Bronchial epithelial cell (primary cell): Measurements from ENCODE around the gene PEX10. TPM values are rescaled to one million over a fixed set of nuclear protein-coding genes. Genes with fewer than 3 reads are reported as not detected.

ENCODE experiments used
- DNase-seq: peaks from one replicate; pipeline ENCODE4 v3.0.0-alpha.2; 2010; ENCODE audit warnings: low read depth
- FAIRE-seq: peaks from 2 replicates; lab custom pipeline; 2011; peaks lifted over from hg19 to GRCh38; lab: Jason Lieb, UNC
- H3K27me3 ChIP-seq: 2 replicates; pipeline ENCODE4 v1.5.1; 2011; ENCODE audit warnings: low read length; ENCODE audit not compliant: control insufficient read depth, insufficient read depth
- H3K36me3 ChIP-seq: 2 replicates; pipeline ENCODE4 v1.5.1; 2011; ENCODE audit warnings: low read length; ENCODE audit not compliant: control insufficient read depth, insufficient read depth
- H3K4me3 ChIP-seq: 2 replicates; pipeline ENCODE4 v1.5.1; 2011; ENCODE audit warnings: mild to moderate bottlenecking, low read depth, low read length, control low read depth
- CTCF ChIP-seq: IDR thresholded peaks from 2 replicates; pipeline ENCODE4 v1.5.1; 2011; ENCODE audit warnings: mild to moderate bottlenecking, moderate library complexity, low read length, control low read depth, inconsistent platforms; ENCODE audit not compliant: insufficient read depth, severe bottlenecking
- total RNA-seq: library from RNA; depleted of rRNA; stranded (reverse); fragments of >200 nt; gene quantifications from 2 replicates; pipeline ENCODE4 v1.2.1, GENCODE V29; 2014

The PEX10 gene
- total RNA-seq, 1 donor from 2014 or later, result 30.0 TPM

GRCh38 chr1:2402420-2402819, 9.9 kb downstream of the PEX10 start:
- TF ChIP-seq CTCF, result no peak
- Histone ChIP-seq H3K4me3 (no peak overlapping the region), H3K36me3 (peaks cover 54% of the 10 kb centered on the region), H3K27me3 (no peaks in the 10 kb centered on the region)
- no peak for FAIRE-seq
- DNase-seq, result no peak

DNA sequence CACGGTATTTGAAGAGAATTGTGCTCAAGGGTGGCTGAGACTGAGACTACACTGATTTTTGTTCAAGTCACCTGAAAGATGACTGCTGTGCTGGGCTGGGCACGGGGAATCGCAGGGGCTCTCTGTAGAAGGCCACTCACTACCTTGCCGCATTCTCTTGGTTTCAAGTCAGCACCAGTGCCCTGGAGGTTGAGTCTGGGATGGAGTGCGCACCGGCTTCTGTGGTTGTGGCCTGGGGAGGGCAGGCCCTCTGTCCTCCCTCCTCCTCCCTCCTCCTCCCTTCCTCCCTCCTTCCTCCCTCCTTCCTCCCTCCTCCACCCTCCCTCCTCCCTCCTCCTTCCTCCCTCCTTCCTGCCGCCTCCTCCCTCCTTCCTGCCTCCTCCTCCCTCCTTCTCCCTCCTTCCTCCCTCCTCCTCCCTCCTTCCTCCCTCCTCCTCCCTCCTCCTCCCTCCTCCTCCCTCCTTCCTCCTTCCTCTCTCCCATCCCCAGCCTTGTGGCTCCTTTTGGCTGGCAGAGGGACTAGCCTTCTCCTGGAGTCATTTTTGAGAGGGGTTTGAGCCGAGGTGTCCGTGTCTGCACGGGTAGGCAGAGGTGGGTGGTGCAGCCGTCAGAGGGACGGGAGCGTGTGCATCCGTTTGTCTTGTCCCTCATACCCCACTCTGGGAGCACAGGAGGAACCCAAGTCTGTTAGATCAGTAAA, 11.3 kb downstream of the PEX10 start:
- TF ChIP-seq CTCF, result no peak
- peaks cover 51% of the 10 kb centered on the region for H3K36me3 ChIP-seq
- FAIRE-seq (no peak), DNase-seq (no peak)
- H3K27me3 ChIP-seq, result no peaks in the 10 kb centered on the region
- no peak overlapping the region for H3K4me3 ChIP-seq

DNA sequence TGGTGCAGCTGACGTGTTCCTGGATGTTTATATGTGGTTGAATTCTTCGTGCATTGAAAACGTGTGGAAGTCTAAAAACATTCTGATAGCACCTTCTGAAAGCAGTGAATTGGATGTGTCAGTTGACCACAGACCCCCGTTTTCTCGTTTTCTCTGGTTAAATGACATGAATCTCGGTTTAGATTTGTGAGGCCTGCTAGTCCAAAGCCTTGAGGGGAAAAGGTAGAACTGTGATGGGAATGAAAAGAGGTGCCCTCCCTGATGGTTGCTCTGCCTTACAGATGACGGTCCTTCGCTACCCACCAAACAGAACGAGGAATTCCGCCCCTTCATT, 11.8 kb downstream of the PEX10 start:
- H3K4me3 ChIP-seq, result no peak overlapping the region
- no peak for DNase-seq
- no peak for FAIRE-seq
- H3K36me3 ChIP-seq, result peaks cover 52% of the 10 kb centered on the region
- no peaks in the 10 kb centered on the region for H3K27me3 ChIP-seq
- no peak for TF ChIP-seq CTCF

GRCh38 chr1:2399890-2400575, 12.3 kb downstream of the PEX10 start:
- FAIRE-seq (no peak), DNase-seq (no peak)
- Histone ChIP-seq H3K36me3 (peaks cover 51% of the 10 kb centered on the region), H3K4me3 (no peak overlapping the region), H3K27me3 (no peaks in the 10 kb centered on the region)
- no peak for TF ChIP-seq CTCF

DNA sequence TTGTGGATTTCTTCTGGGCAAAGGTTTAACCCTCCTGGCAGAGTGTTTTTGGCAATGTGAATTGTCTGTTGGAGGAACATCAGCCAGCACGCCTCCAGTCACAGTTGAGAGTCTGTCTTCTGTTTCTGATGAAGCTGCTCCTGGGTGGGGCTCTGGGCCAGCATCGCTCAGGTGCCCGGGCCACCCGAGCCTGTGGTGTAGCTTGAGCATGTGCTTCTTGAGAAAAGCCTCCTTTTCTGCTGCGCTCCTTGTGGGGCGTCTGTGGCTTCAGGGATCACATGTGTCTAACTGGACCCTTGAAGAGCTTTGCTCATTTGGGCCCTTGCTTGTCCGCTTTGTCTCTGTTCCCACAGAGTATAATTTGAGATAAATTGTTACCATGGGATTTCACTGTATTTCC, 13.5 kb downstream of the PEX10 start:
- H3K4me3 ChIP-seq, result no peak overlapping the region
- no peak for TF ChIP-seq CTCF
- FAIRE-seq (no peak), DNase-seq (no peak)
- peaks cover 48% of the 10 kb centered on the region for H3K36me3 ChIP-seq
- H3K27me3 ChIP-seq, result no peaks in the 10 kb centered on the region
